Smooth muscle cell (in vitro differentiated cells): Measurements from ENCODE around the gene HCAR3. TPM values are rescaled to one million over a fixed set of nuclear protein-coding genes. Genes with fewer than 3 reads are reported as not detected.
"Not testable (repeated sequence)": the region's sequence is repeated elsewhere in the genome, so short reads cannot be mapped to it uniquely, and the experiment has no call there.

Source experiments
- DNase-seq: peaks from one replicate; lab custom pipeline; 2025; ENCODE audit not compliant: unreplicated experiment; lab: John Stamatoyannopoulos, UW
- H2AFZ ChIP-seq: fragments of 200-600 bp; sonication (generic); 2 replicates; pipeline ENCODE4 v1.6.0; 2016; ENCODE audit warnings: antibody characterized with exemption, low read depth, mild to moderate bottlenecking
- H3F3A ChIP-seq: fragments of 200-600 bp; sonication (generic); 2 replicates; pipeline ENCODE4 v1.6.0; 2017; ENCODE audit warnings: antibody characterized with exemption, low read depth
- H3K27ac ChIP-seq: fragments of 200-600 bp; sonication (generic); 2 replicates; pipeline ENCODE4 v1.5.1; 2016; ENCODE audit warnings: low read depth, mild to moderate bottlenecking
- H3K27me3 ChIP-seq: fragments of 200-600 bp; sonication (generic); 2 replicates; pipeline ENCODE4 v1.6.1; 2016; ENCODE audit warnings: low read depth, mild to moderate bottlenecking
- H3K36me3 ChIP-seq: fragments of 200-600 bp; sonication (generic); 2 replicates; pipeline ENCODE4 v1.5.1; 2016; ENCODE audit warnings: low read depth
- H3K4me1 ChIP-seq: fragments of 200-600 bp; sonication (generic); 2 replicates; pipeline ENCODE4 v1.5.1; 2016; ENCODE audit warnings: low read depth
- H3K4me2 ChIP-seq: fragments of 200-600 bp; sonication (generic); 2 replicates; pipeline ENCODE4 v1.6.0; 2016; ENCODE audit warnings: mild to moderate bottlenecking
- H3K4me3 ChIP-seq: fragments of 200-600 bp; sonication (generic); 2 replicates; pipeline ENCODE4 v1.5.1; 2016; ENCODE audit warnings: mild to moderate bottlenecking
- H3K79me2 ChIP-seq: fragments of 200-600 bp; sonication (generic); 2 replicates; pipeline ENCODE4 v1.6.0; 2016; ENCODE audit warnings: low read depth, mild to moderate bottlenecking
- H3K9ac ChIP-seq: fragments of 200-600 bp; sonication (generic); 2 replicates; pipeline ENCODE4 v1.6.0; 2016; ENCODE audit warnings: low read depth
- H3K9me3 ChIP-seq: fragments of 200-600 bp; sonication (generic); replicated peaks from 2 replicates; pipeline ENCODE4 v1.5.1; 2016; ENCODE audit warnings: low read depth
- H4K20me1 ChIP-seq: fragments of 200-600 bp; sonication (generic); 2 replicates; pipeline ENCODE4 v1.6.0; 2016; ENCODE audit warnings: low read depth
- CTCF ChIP-seq: fragments of 200-600 bp; sonication (generic); IDR thresholded peaks from 2 replicates; pipeline ENCODE4 v1.5.1; 2017; ENCODE audit warnings: borderline replicate concordance, mild to moderate bottlenecking, antibody characterized with exemption; ENCODE audit not compliant: insufficient read depth, poor library complexity, severe bottlenecking
- WGBS: methylation state at CpG from one replicate; pipeline ENCODE4 v1.1.7; 2016; ENCODE audit warnings: low lambda C conversion rate; 5-methylcytosine and 5-hydroxymethylcytosine counted together
- polyA plus RNA-seq: library from polyadenylated mRNA; unstranded; fragments of >200 nt; fragmentation: Nextera tagmentation; extraction: Ambion mirVana; gene quantifications from 2 replicates; pipeline ENCODE4 v1.2.1, GENCODE V29; 2016
- total RNA-seq: library from RNA; depleted of rRNA; stranded (reverse); fragments of >200 nt; gene quantifications from 2 replicates; pipeline ENCODE4 v1.2.3, GENCODE V29; 2014

The HCAR3 gene
- total and polyA plus RNA-seq, 2 experiments from 2014 or later = 0.26 TPM; not detected in 1

- Histone ChIP-seq H3K79me2 (no peaks in the 10 kb centered on the region), H3K36me3 (no peaks in the 10 kb centered on the region), H2AFZ (no peak overlapping the region), H3K27ac (no peak overlapping the region), H3K9ac (no peak overlapping the region), H3F3A (no peaks in the 10 kb centered on the region), H4K20me1 (no peaks in the 10 kb centered on the region), H3K4me3 (no peak overlapping the region), H3K4me2 (no peak overlapping the region), H3K27me3 (no peaks in the 10 kb centered on the region), H3K9me3 (no peaks in the 10 kb centered on the region), H3K4me1 (no peaks in the 10 kb centered on the region)
- WGBS = 93% methylated on average over 5 of the region's 5 CpGs
- TF ChIP-seq CTCF = no peak
- no peak for DNase-seq
Observed at GRCh38 chr12:122684297-122684813, 32.3 kb downstream of the HCAR3 start.

- no peaks in the 10 kb centered on the region for H3K36me3 ChIP-seq
- H3K27ac ChIP-seq = no peak overlapping the region
- no peaks in the 10 kb centered on the region for H3F3A ChIP-seq
- H3K9ac ChIP-seq = no peak overlapping the region
- WGBS = 85% methylated on average over 4 of the region's 4 CpGs
- H2AFZ ChIP-seq = no peak overlapping the region
- no peaks in the 10 kb centered on the region for H4K20me1 ChIP-seq
- H3K4me2 ChIP-seq = no peak overlapping the region
- H3K4me1 ChIP-seq = no peaks in the 10 kb centered on the region
- no peak overlapping the region for H3K4me3 ChIP-seq
- TF ChIP-seq CTCF = no peak
- no peak for DNase-seq
- H3K27me3 ChIP-seq = no peaks in the 10 kb centered on the region
- H3K79me2 ChIP-seq = no peaks in the 10 kb centered on the region
- no peaks in the 10 kb centered on the region for H3K9me3 ChIP-seq
Observed at GRCh38 chr12:122681814-122682213, 34.8 kb downstream of the HCAR3 start.

GRCh38 chr12:122680989-122681388, 35.6 kb downstream of the HCAR3 start:
- H4K20me1 ChIP-seq, H3K27me3 ChIP-seq, H3K27ac ChIP-seq, H3K9ac ChIP-seq, H3K4me1 ChIP-seq, DNase-seq, H3K4me3 ChIP-seq, H3K36me3 ChIP-seq, H3K79me2 ChIP-seq, H3K4me2 ChIP-seq, H3F3A ChIP-seq, H2AFZ ChIP-seq, H3K9me3 ChIP-seq: not testable (repeated sequence)
- WGBS = 100% methylated on average over 6 of the region's 6 CpGs

- not testable (repeated sequence) for H3K36me3 ChIP-seq, H3K9ac ChIP-seq, H4K20me1 ChIP-seq, H3K27me3 ChIP-seq, H3K79me2 ChIP-seq, H3K4me1 ChIP-seq, H3K27ac ChIP-seq, H3F3A ChIP-seq, H3K4me3 ChIP-seq, H3K4me2 ChIP-seq, DNase-seq, H3K9me3 ChIP-seq, H2AFZ ChIP-seq
- WGBS = 96% methylated on average over 22 of the region's 32 CpGs
Observed at GRCh38 chr12:122676781-122677180, 39.8 kb downstream of the HCAR3 start.

DNA sequence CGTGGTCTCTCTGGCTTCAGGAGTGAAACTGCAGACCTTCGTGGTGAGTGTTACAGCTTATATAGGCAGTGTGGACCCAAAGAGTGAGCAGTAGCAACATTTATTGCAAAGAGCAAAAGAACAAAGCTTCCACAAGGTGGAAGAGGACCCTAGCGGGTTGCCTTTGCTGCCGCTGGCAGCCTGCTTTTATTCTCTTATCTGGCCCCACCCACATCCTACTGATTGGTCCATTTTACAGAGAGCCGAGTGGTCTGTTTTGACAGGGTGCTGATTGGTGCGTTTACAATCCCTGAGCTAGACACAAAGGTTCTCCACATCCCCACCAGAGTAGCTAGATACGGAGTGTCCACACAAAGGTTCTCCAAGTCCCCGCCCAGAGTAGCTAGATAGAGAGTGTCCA, 40.6 kb downstream of the HCAR3 start:
- H3K27me3 ChIP-seq, H3K36me3 ChIP-seq, H3K9ac ChIP-seq, H3K9me3 ChIP-seq, DNase-seq, H3K27ac ChIP-seq, H3K4me3 ChIP-seq, H3K79me2 ChIP-seq, H4K20me1 ChIP-seq, H3K4me1 ChIP-seq, H3K4me2 ChIP-seq, H2AFZ ChIP-seq, H3F3A ChIP-seq: not testable (repeated sequence)
- 89% methylated on average over 8 of the region's 8 CpGs for WGBS
